ENCODE measurements around the gene CCDC93.
"Not testable (repeated sequence)": the region's sequence is repeated elsewhere in the genome, so short reads cannot be mapped to it uniquely, and the experiment has no call there.

CCDC93 gene

DNA sequence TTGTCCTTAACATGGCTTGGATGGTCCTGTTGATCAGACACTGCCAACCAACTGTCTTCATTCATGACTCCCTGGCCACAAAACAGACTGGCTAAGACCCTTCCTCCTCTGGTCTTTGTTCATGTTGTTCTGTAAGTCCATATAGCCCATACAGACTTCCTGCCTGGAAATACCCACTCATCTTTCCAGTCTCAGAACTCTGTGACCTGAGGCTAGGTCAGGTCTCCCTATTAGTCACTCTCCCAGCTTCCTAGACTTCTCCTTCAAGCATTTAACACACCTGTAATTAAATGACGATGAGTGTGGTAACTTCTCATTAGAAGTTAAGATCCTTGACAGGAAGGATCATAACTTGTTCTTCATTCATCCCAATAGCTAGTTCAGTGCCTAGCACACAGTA, 56.3 kb downstream of the CCDC93 start:
- DNase-seq (ENCODE audit: low spot score) = no peak

DNA sequence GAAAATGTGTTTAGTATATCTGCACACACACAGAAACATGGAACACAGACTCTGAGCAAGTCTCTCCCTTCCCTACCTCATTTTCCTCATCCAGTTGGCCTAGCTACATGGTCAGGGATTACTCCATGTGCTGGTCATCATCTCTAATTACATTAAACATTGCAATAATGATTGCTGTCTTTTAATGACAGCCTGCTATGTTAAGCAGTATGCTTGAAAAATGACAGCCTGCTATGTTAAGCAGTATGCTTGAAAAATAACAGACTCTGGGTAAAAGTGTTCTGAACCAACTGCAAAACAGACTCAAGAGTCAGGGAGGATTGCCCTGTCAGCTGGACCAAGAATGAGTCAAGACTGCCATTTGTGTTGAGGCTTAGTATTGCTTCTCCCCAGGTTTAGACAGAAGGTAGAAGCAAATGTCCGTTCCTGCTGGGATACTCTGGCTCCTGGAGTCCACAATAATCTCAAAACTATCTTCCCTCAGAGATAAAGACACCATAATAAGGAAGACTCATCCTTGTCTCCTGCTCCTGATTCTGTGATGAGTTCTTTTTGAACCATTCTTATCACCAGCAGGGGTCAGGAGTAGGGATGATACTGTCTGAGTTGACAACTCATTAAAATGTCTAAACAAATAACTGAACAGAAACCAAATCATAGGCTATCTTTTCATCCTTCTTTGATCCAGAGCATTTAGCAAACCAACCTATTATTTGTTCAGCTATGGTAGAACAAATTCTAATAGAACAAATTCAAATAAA, 57.7 kb downstream of the CCDC93 start:
- no peak for DNase-seq (ENCODE audit: low spot score)

DNA sequence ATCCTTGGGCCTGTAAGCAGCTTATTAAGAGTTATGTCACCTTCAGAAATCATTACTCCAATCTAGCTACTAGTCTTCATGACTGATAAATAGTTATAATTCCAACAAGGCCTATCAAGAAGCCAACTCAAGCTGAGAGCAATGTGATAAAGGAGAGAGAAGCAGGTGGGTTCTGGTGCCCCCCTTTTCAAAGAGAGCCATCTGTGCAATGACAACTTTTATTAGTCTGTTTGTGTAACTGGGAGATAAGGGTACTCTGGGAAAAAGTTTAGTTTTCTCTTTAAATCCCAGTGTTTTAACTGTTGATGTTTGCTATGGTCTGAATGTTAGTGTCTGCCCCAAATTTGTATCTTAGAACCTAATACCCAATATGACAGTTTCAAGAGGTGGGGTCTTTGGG, 60.6 kb downstream of the CCDC93 start:
- no peak for DNase-seq (ENCODE audit: low spot score)

- no peak for DNase-seq (ENCODE audit: low spot score)
These were observed 61.2 kb downstream of the CCDC93 start for GRCh38 chr2:117952701-117953100.

DNA sequence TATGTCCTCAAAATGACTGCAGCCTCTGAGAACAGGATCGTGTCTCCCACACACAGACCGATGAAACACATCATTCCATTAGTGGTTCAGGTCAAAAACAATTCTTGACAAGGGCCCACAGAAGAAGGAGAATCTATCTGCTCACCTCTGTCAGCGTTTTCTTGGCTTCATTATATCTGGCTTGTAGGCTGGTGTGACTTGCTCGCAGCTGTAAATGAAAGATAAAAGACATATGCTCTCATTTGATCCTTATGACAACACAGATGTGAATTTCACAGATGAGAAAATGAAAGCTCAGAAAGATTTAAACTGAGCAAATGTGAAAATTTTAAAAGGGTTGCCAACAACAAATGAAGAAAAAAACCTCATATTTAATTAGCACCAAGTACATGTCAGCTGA, 61.6 kb downstream of the CCDC93 start:
- no peak for DNase-seq (ENCODE audit: low spot score)

DNA sequence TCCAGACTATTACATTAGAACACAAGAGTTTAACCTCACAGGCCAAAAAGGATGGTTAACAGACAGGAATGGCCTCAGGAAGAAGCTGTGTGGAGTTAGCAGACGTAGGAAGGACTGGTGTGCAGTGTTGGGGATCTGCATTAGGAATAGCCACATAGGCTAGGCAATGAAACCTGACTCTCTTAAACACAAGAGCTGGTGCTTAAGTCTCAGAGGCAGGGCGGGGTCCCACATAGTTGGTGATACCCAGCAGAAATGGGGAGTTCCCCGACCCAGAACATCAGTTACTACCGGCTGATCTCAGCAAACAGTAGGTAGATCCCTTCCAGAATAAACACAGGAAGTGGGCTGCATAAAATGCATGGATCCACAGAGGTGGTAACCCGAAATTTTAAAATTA, 64.1 kb downstream of the CCDC93 start:
- DNase-seq (ENCODE audit: low spot score) = no peak

- DNase-seq (ENCODE audit: low spot score) = no peak
These were observed 65.3 kb downstream of the CCDC93 start for GRCh38 chr2:117948615-117949014.

- DNase-seq (ENCODE audit: low spot score) = no peak
These were observed 68.6 kb downstream of the CCDC93 start for GRCh38 chr2:117945296-117945695.

GRCh38 chr2:117944816-117945215, 69.1 kb downstream of the CCDC93 start:
- DNase-seq (ENCODE audit: low spot score) = no peak

DNA sequence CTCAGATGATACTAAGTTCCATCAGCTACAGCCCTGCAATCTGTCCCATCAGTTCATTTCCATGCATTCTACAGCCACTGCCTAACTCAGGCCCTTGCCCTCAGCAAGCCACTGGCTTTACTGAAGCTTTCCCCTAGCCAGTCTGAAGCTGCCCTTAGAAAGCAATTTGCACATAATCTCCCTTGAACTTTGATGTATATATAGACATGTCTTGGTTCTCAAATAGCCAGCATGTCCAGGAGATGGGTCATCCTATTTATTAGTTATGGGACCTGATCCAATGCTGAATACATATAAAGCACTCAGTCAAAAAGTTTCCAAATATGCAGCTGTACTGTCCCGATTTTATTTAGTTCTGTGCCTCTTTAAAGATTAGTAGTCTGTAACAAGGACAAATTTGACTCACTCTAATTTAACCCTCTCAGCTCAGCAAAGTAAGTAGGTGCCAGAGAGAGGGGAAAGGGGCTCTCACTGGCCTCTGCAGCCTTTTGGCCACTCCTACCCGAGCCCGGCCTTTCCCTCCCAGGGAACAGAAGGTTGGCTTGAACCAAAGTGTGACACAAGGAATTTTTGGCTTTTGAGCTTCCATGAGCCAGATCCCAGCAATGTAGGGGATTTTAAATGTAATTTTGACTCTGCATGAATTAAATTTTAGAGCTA, 70.7 kb downstream of the CCDC93 start:
- DNase-seq (ENCODE audit: low spot score) = no peak

GRCh38 chr2:117942551-117942950, 71.3 kb downstream of the CCDC93 start:
- DNase-seq (ENCODE audit: low spot score) = no peak

- no peak for DNase-seq (ENCODE audit: low spot score)
These were observed 72.2 kb downstream of the CCDC93 start for GRCh38 chr2:117941693-117942092.

DNA sequence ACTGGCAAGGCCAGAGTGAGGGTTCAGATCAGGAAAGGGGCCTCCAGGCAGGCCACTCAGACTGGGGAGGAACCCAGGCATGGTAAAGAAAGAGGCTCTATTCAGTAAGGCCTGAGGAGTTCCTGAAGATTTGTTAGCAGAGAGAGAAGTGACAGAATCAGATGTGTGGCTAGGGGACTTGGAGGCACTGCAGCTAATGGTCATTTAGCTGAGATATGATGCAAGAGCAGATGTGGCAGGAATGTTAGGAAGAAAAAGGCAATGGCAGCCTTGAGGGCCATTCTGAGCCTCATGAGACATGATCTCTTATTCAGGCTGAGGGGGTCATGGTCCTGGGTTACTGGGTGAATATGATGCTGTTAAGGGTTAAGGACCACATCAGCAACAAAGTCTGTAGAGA, 73.4 kb downstream of the CCDC93 start:
- DNase-seq (ENCODE audit: low spot score) = no peak

DNA sequence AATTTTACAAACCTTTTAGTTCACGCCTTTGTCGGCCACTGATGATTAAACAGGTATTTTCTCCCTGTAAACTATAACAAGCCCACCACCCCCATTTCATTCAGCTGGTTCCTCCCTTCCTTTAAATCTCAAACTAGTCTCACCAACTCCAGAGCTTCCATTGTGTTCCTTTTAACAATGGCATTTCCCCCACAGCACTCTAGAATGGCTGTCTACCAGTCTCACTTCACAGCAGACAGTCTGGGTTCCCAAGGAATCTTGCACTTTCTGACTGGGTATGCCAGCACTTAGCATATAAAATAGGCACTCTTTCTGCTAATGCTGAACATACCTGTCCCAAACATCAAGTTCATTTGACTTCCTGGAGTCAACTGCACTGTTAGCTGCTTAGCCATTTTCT, 75.3 kb downstream of the CCDC93 start:
- DNase-seq (ENCODE audit: low spot score) = no peak

DNA sequence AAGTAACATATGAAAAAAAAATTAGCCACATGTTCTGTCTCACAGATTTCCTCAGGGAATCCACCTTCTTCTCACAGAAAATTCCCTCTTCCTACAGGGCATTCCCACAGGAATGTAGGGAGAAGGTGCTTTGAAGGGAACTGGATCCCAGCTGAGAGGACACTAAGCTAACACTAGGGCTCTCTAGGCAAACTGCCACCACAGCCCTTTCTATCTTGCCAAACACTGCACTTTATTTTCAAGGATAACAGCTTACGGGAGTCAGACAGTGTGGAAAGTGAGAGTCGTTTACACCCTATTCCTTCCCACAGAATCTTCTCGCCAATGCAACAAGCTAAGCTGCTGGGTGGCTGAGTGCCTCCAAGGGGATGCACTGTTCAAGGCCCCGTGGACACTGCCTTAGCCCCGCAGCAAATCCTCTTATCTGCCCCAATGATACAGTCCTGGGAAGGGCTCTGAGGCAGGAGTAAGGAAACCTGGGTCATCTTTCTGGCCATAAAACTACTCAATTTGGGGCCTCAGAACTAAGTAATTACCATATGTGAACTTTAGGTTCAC, 76.9 kb downstream of the CCDC93 start:
- DNase-seq (ENCODE audit: low spot score) = no peak

- no peak for DNase-seq (ENCODE audit: low spot score)
These were observed 77.9 kb downstream of the CCDC93 start for GRCh38 chr2:117935954-117936353.

DNA sequence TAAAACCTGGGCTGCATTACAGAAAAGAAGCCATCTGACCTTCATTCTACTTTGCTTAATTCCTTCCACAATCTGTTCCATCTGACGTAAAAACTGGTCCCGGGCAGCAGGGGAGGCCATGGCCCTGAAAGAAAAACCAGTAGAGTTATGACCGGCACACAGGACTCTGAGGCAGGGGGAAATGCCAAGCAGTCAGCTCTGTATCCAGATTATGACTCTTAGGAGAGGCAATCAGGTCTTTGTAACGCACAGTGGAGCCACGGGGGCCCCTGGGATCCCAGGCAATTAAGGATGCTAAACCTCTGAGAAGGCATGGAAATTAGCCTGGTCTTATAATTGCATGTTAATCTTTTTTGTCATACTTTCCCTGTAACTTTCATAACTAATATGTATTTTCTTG, 78.4 kb downstream of the CCDC93 start:
- DNase-seq (ENCODE audit: low spot score) = no peak

DNA sequence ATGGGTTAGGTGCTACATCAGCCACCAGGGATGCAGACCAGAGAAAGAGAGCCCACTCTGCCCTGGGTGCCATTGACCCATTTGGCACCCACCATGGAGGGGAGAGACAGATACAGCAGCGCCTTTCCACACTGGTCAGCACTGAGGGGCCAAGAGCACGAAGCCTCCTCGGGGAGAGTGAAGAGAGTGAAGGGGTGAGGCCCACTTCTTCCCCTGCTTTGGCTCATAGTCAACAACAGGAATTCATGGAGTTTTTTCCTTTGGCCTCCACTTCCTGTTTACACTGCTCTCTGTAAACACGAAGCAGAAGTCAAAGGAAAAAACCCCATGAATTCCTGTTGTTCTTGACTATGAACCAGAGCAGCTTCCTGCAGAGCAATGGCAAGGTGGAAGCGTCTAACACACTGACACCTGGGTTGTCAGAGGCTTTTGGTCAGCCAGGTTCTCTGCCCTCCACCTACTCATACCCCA, 80.0 kb downstream of the CCDC93 start:
- no peak for DNase-seq (ENCODE audit: low spot score)

- no peak for DNase-seq (ENCODE audit: low spot score)
These were observed 81.9 kb downstream of the CCDC93 start for GRCh38 chr2:117931978-117932377.

GRCh38 chr2:117931266-117931665, 82.6 kb downstream of the CCDC93 start:
- no peak for DNase-seq (ENCODE audit: low spot score)

- no peak for DNase-seq (ENCODE audit: low spot score)
These were observed 83.1 kb downstream of the CCDC93 start for GRCh38 chr2:117930775-117931174.

- DNase-seq (ENCODE audit: low spot score) = not testable (repeated sequence)
These were observed 90.4 kb downstream of the CCDC93 start for GRCh38 chr2:117923471-117923870.

GRCh38 chr2:117921520-117921919, 92.3 kb downstream of the CCDC93 start:
- no peak for DNase-seq (ENCODE audit: low spot score)
